ENCODE measurements around the gene MUC20. TPM values are rescaled to one million over a fixed set of nuclear protein-coding genes. Genes with fewer than 3 reads are reported as not detected.

MUC20 gene
- total and polyA plus RNA-seq, 9 of the 15 experiments (the other 6 are each of a cell fraction or from before 2014, with no cell fraction given): 0.03 to 0.23 (median 0.15) TPM; not detected in 3

DNA sequence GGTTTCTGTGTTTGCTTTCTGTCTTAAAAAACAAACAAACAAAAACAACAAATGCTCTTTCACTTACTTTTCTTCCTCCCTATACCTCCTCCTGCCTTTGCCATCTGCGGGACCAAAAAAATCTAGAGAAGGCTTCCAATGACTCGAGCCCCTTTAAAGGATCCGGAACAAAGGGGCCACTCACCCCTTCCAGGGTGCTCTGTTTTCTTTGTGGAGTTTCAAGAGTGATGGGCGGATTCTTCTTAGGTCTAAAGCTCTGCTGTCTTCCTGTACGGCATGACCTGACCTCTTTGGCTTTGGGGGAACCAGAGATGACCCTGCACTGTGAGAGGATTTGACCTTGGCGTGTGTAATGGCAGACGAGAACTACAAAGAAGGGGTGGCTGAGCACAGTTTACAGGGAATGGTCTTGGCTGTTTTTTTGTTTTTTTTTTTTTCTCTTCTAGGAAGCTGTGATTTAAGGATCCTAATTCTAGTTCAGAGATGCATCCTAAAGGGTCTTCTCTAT, 2.2 kb upstream of the MUC20 start:
- no peak overlapping the region for H3K4me2 ChIP-seq (ENCODE audit: insufficient read depth, low read length)
- TF ChIP-seq PHF21A (IDR thresholded peaks at IDR 0.05; ENCODE audit: borderline replicate concordance, low read depth): 0 out of 2 replicates have a peak, but pooled peaks have one; percentile 51
- 0 out of 2 replicates have a peak, but pooled peaks have one; percentile 32 for TF ChIP-seq ZNF277 (CRISPR knock-in tag; IDR thresholded peaks at IDR 0.05; ENCODE audit: borderline replicate concordance)
- peak; percentile 46; the same call in 1 of the 2 replicates for TF ChIP-seq BCL6 (CRISPR knock-in tag; IDR thresholded peaks at IDR 0.05)
- no peak for TF ChIP-seq ZNF57 (CRISPR knock-in tag; IDR thresholded peaks at IDR 0.05)
- 0 out of 2 replicates have a peak, but pooled peaks have one; percentile 60 for TF ChIP-seq HNRNPUL1 (IDR thresholded peaks at IDR 0.05; ENCODE audit: low read length)
- TF ChIP-seq FOXM1 (IDR thresholded peaks at IDR 0.05; ENCODE audit: low read depth): no peak
- no peak for TF ChIP-seq FOXM1 (CRISPR knock-in tag; IDR thresholded peaks at IDR 0.05; ENCODE audit: low read depth)
- TF ChIP-seq KLF1 (tag; IDR thresholded peaks at IDR 0.05): no peak
- TF ChIP-seq TRIM25 (IDR thresholded peaks at IDR 0.05; ENCODE audit: borderline replicate concordance): no peak
- no peak for TF ChIP-seq MXD1 (CRISPR knock-in tag; IDR thresholded peaks at IDR 0.05; ENCODE audit: borderline replicate concordance, poor library complexity, severe bottlenecking)
- TF ChIP-seq RNF2 (IDR thresholded peaks at IDR 0.05): 0 out of 2 replicates have a peak, but pooled peaks have one; percentile 26
- peak; percentile 98 for TF ChIP-seq CBX8 (IDR thresholded peaks at IDR 0.05; ENCODE audit: borderline replicate concordance, extremely low read depth, low read depth, low read length, poor library complexity, severe bottlenecking)
- TF ChIP-seq PPARD (CRISPR knock-in tag; IDR thresholded peaks at IDR 0.05): 0 out of 2 replicates have a peak, but pooled peaks have one; percentile 56
- peak; percentile 74 for TF ChIP-seq ESRRA (IDR thresholded peaks at IDR 0.05; ENCODE audit: borderline replicate concordance, low read depth)
- TF ChIP-seq, protein P1, sequence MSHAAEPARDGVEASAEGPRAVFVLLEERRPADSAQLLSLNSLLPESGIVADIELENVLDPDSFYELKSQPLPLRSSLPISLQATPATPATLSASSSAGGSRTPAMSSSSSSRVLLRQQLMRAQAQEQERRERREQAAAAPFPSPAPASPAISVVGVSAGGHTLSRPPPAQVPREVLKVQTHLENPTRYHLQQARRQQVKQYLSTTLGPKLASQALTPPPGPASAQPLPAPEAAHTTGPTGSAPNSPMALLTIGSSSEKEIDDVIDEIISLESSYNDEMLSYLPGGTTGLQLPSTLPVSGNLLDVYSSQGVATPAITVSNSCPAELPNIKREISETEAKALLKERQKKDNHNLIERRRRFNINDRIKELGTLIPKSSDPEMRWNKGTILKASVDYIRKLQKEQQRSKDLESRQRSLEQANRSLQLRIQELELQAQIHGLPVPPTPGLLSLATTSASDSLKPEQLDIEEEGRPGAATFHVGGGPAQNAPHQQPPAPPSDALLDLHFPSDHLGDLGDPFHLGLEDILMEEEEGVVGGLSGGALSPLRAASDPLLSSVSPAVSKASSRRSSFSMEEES (CRISPR knock-in tag; IDR thresholded peaks at IDR 0.05): peak; percentile 72
- peak; percentile 13; the same call in 1 of the 2 replicates for TF ChIP-seq BMI1 (IDR thresholded peaks at IDR 0.05; ENCODE audit: low read length)
- TF ChIP-seq TCF3 (CRISPR knock-in tag; IDR thresholded peaks at IDR 0.05): no peak

More for the DNA sequence above, 2.2 kb upstream of the MUC20 start:
- no peak for DNase-seq (ENCODE audit: extremely low read depth in 1 of 4, low spot score in 3 of 4)
- H3K4me3 ChIP-seq: no peak overlapping the region
- H3K9me1 ChIP-seq (ENCODE audit: control insufficient read depth, insufficient read depth, low read length): no peaks in the 10 kb centered on the region
- H3K79me2 ChIP-seq (ENCODE audit: control insufficient read depth, insufficient read depth, low read length): no peaks in the 10 kb centered on the region
- peaks cover 0 to 5% of the 10 kb centered on the region in 2 experiments; a peak in 3 of 5 replicates for H3K4me1 ChIP-seq (replicated peaks in 1 of 2; ENCODE audit: control insufficient read depth in 2 of 2, insufficient read depth in 2 of 2, low read length in 2 of 2)
- no peak overlapping the region for H3K27ac ChIP-seq (ENCODE audit: extremely low read depth, low read depth, low read length)
- no peaks in the 10 kb centered on the region for H3K36me3 ChIP-seq (ENCODE audit: control insufficient read depth, insufficient read depth, low read length)
- ATAC-seq: no peak
- intact Hi-C loops (cut with micrococcal nuclease): loop anchor here (10.0 kb wide), 2 partner anchors 174 to 476 kb away; partner anchors contain the start of gene PPP1R2
- CTCF ChIA-PET (ENCODE audit: low intra/inter-chr PET ratio): no interaction called here
- BruUV-seq (replicated peaks): no TSS peak
- H3K9me3 ChIP-seq (replicated peaks; ENCODE audit: control insufficient read depth, insufficient read depth, low read depth, low read length): no peaks in the 10 kb centered on the region
- 3% methylated on average over 7 of the region's 7 CpGs for WGBS (ENCODE audit: insufficient coverage, low coverage, missing lambda C conversion rate)
- POLR2A ChIA-PET: interaction anchor here (0.6 to 3.2 kb wide), 10 partner anchors 9 to 197 kb away, joined by 3 to 24 read pairs (median 4); no protein-coding TSS in a partner anchor
- in situ Hi-C loops (cut with MboI): loop anchor here (5.0 to 25.0 kb wide), 3 partner anchors 101 to 794 kb away; partner anchors contain the start of genes RNF168, SLC51A, SMCO1 and ZDHHC19
- H3K9ac ChIP-seq (ENCODE audit: insufficient read depth in 1 of 2, low read depth in 2 of 2, low read length in 2 of 2): no peak overlapping the region; a peak in 1 of 4 replicates
- H2AFZ ChIP-seq (ENCODE audit: low read depth, low read length): no peak overlapping the region
- H4K20me1 ChIP-seq (replicated peaks; ENCODE audit: control insufficient read depth, insufficient read depth, low read length): no peaks in the 10 kb centered on the region; the same call in 1 of the 2 replicates
- no peak for FAIRE-seq
- peaks cover 30 to 40% of the 10 kb centered on the region in 2 experiments for H3K27me3 ChIP-seq (ENCODE audit: control insufficient read depth in 2 of 2, insufficient read depth in 2 of 2, low read length in 2 of 2)
